Endothelial cell (in vitro differentiated cells): ENCODE data around the gene ABCG1. TPM values are rescaled to one million over a fixed set of nuclear protein-coding genes. Genes with fewer than 3 reads are reported as not detected.

ENCODE experiments used
- DNase-seq: peaks from one replicate; pipeline ENCODE4 v3.0.0; 2021; ENCODE audit warnings: low spot score
- H3K27ac Mint-ChIP-seq: one replicate; pipeline ENCODE4 v1.8.0; 2021; ENCODE audit warnings: mixed read lengths, inconsistent platforms; ENCODE audit not compliant: unreplicated experiment
- H3K27me3 Mint-ChIP-seq: one replicate; pipeline ENCODE4 v1.8.0; 2021; ENCODE audit warnings: mild to moderate bottlenecking, moderate library complexity, mixed read lengths, inconsistent platforms; ENCODE audit not compliant: unreplicated experiment
- H3K36me3 Mint-ChIP-seq: one replicate; pipeline ENCODE4 v1.8.0; 2021; ENCODE audit warnings: mild to moderate bottlenecking, low read depth, mixed read lengths, inconsistent platforms; ENCODE audit not compliant: unreplicated experiment
- H3K4me1 Mint-ChIP-seq: one replicate; pipeline ENCODE4 v1.8.0; 2021; ENCODE audit warnings: mild to moderate bottlenecking, mixed read lengths, inconsistent platforms; ENCODE audit not compliant: unreplicated experiment
- H3K4me3 Mint-ChIP-seq: one replicate; pipeline ENCODE4 v1.8.0; 2021; ENCODE audit warnings: mild to moderate bottlenecking, mixed read lengths, inconsistent platforms; ENCODE audit not compliant: unreplicated experiment
- H3K9me3 Mint-ChIP-seq: one replicate; pipeline ENCODE4 v1.8.0; 2021; ENCODE audit warnings: mixed read lengths, inconsistent platforms; ENCODE audit not compliant: unreplicated experiment
- CTCF ChIP-seq: fragments of 200-600 bp; sonication (generic); IDR thresholded peaks from one replicate; pipeline ENCODE4 v1.5.0; 2021; ENCODE audit warnings: antibody characterized with exemption; ENCODE audit not compliant: unreplicated experiment
- total RNA-seq: library from RNA; stranded (reverse); fragmentation: NEBNext Ultra II Directional; extraction: Animal tissue kit (Norgen Biotek cat#: 25700); gene quantifications from one replicate; pipeline ENCODE4 v1.2.1, GENCODE V29; 2021; ENCODE audit not compliant: unreplicated experiment

ABCG1 gene
- total RNA-seq, 1 donor from 2014 or later: 48.9 TPM

- Mint-ChIP-seq H3K9me3 (no peaks in the 10 kb centered on the region), H3K36me3 (no peaks in the 10 kb centered on the region), H3K27ac (no peak overlapping the region), H3K27me3 (peaks cover 4% of the 10 kb centered on the region), H3K4me1 (no peaks in the 10 kb centered on the region), H3K4me3 (no peak overlapping the region)
- TF ChIP-seq CTCF: no peak
- DNase-seq: no peak
Observed at GRCh38 chr21:42343556-42343955, 124.6 kb downstream of the ABCG1 start.

GRCh38 chr21:42343963-42344510, 125.1 kb downstream of the ABCG1 start:
- Mint-ChIP-seq H3K4me1 (no peaks in the 10 kb centered on the region), H3K9me3 (no peaks in the 10 kb centered on the region), H3K27me3 (peaks cover 2% of the 10 kb centered on the region), H3K27ac (no peak overlapping the region), H3K4me3 (no peak overlapping the region), H3K36me3 (no peaks in the 10 kb centered on the region)
- DNase-seq: no peak
- no peak for TF ChIP-seq CTCF

- H3K4me1 Mint-ChIP-seq: no peaks in the 10 kb centered on the region
- no peak overlapping the region for H3K4me3 Mint-ChIP-seq
- no peak for TF ChIP-seq CTCF
- DNase-seq: no peak
- H3K27ac Mint-ChIP-seq: no peak overlapping the region
- H3K36me3 Mint-ChIP-seq: no peaks in the 10 kb centered on the region
- peaks cover 2% of the 10 kb centered on the region for H3K27me3 Mint-ChIP-seq
- H3K9me3 Mint-ChIP-seq: no peaks in the 10 kb centered on the region
Observed at GRCh38 chr21:42344631-42345030, 125.7 kb downstream of the ABCG1 start.

GRCh38 chr21:42346441-42346840, 127.5 kb downstream of the ABCG1 start:
- no peak for TF ChIP-seq CTCF
- no peaks in the 10 kb centered on the region for H3K27me3 Mint-ChIP-seq
- H3K4me3 Mint-ChIP-seq: no peak overlapping the region
- no peaks in the 10 kb centered on the region for H3K36me3 Mint-ChIP-seq
- DNase-seq: no peak
- H3K9me3 Mint-ChIP-seq: no peaks in the 10 kb centered on the region
- H3K4me1 Mint-ChIP-seq: no peaks in the 10 kb centered on the region
- H3K27ac Mint-ChIP-seq: no peak overlapping the region

Other genes starting within 250 kb of the ABCG1 start
- 8.4 TPM for gene ZBTB21, start 208.8 kb upstream of the ABCG1 start, total RNA-seq
- gene UMODL1, start 147.8 kb upstream of the ABCG1 start, total RNA-seq: not detected
- not detected for gene TFF3, start 96.3 kb downstream of the ABCG1 start, total RNA-seq
- gene TFF2, start 131.9 kb downstream of the ABCG1 start, total RNA-seq: not detected
- gene TFF1, start 147.4 kb downstream of the ABCG1 start, total RNA-seq: not detected
- not detected for gene TMPRSS3, start 176.9 kb downstream of the ABCG1 start, total RNA-seq
- gene UBASH3A, start 184.8 kb downstream of the ABCG1 start, total RNA-seq: not detected